Osteoblast (primary cell): ENCODE measurements around the gene PFDN4. TPM values are rescaled to one million over a fixed set of nuclear protein-coding genes. Genes with fewer than 3 reads are reported as not detected.

ENCODE experiments used
- DNase-seq: peaks from one replicate; pipeline ENCODE4 v3.0.0; 2011; ENCODE audit warnings: low spot score, mixed read lengths; ENCODE audit not compliant: insufficient read length; ENCODE audit errors: missing footprints
- H2AFZ ChIP-seq: 2 replicates; pipeline ENCODE4 v1.6.0; 2011; ENCODE audit warnings: mild to moderate bottlenecking, low read length
- H3K27ac ChIP-seq: 2 replicates; pipeline ENCODE4 v1.5.1; 2011; ENCODE audit warnings: mild to moderate bottlenecking, low read depth, low read length, moderate library complexity
- H3K27me3 ChIP-seq: 2 replicates; pipeline ENCODE4 v1.6.0; 2012; ENCODE audit warnings: mild to moderate bottlenecking, control low read depth, inconsistent platforms, low read length, moderate library complexity; ENCODE audit not compliant: insufficient read depth
- H3K36me3 ChIP-seq: 2 replicates; pipeline ENCODE4 v1.5.1; 2011; ENCODE audit warnings: mild to moderate bottlenecking, low read length, control low read depth, moderate library complexity; ENCODE audit not compliant: insufficient read depth
- H3K4me1 ChIP-seq: 2 replicates; pipeline ENCODE4 v1.5.1; 2011; ENCODE audit warnings: mild to moderate bottlenecking, low read length, control low read depth, moderate library complexity; ENCODE audit not compliant: insufficient read depth
- H3K4me2 ChIP-seq: 2 replicates; pipeline ENCODE4 v1.6.0; 2011; ENCODE audit warnings: mild to moderate bottlenecking, low read length; ENCODE audit not compliant: insufficient read depth
- H3K4me3 ChIP-seq: fragments of 200-600 bp; sonication (generic); 3 replicates; pipeline ENCODE4 v1.5.1; 2012; ENCODE audit warnings: mild to moderate bottlenecking, low read length, inconsistent platforms; ENCODE audit not compliant: insufficient read depth
- H3K79me2 ChIP-seq: 2 replicates; pipeline ENCODE4 v1.6.0; 2012; ENCODE audit warnings: mild to moderate bottlenecking, low read length, control low read depth, inconsistent platforms; ENCODE audit not compliant: insufficient read depth
- H3K9me3 ChIP-seq: 2 replicates; pipeline ENCODE4 v1.5.1; 2011; ENCODE audit warnings: low read depth, low read length, control low read depth
- H4K20me1 ChIP-seq: 2 replicates; pipeline ENCODE4 v1.6.0; 2012; ENCODE audit warnings: mild to moderate bottlenecking, low read length, control low read depth; ENCODE audit not compliant: insufficient read depth
- total RNA-seq: library from RNA; depleted of rRNA; stranded (reverse); fragments of >200 nt; gene quantifications from 2 replicates; pipeline ENCODE4 v1.2.3, GENCODE V29; 2012
- TF ChIP-seq, protein P1 (sequence below): IDR thresholded peaks from 2 replicates; pipeline ENCODE4 v1.5.1; 2011; ENCODE audit warnings: mild to moderate bottlenecking, low read depth, low read length, moderate library complexity; ENCODE audit errors: extremely low read depth

Gene PFDN4
- total RNA-seq, 1 donor = 93.0 TPM

DNA sequence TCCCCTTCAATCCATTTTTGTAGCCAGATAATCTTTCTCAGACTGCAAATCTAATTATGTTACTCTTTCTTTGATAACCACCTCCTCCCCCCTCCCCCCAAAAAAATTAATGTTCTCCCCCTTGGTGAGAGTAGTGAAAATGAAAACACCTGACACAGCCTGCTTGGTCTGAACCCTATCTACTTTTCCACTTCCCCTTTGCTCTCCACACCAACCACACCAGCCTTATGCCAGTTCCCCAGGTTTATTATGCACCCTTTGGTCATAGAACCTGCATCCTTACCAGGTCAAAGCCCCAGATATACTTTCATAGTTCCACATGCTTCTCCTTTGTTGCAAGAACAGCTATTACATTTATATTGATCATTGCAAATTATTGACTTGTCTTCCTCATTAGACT lies 19.4 kb downstream of the PFDN4 start:
- Histone ChIP-seq H4K20me1 (no peaks in the 10 kb centered on the region), H3K4me2 (no peak overlapping the region), H3K4me1 (peaks cover 3% of the 10 kb centered on the region), H3K79me2 (no peaks in the 10 kb centered on the region), H3K27me3 (no peaks in the 10 kb centered on the region), H3K9me3 (no peaks in the 10 kb centered on the region), H2AFZ (no peak overlapping the region), H3K27ac (no peak overlapping the region), H3K36me3 (no peaks in the 10 kb centered on the region), H3K4me3 (no peak overlapping the region)
- no peak for DNase-seq
- TF ChIP-seq, protein P1, sequence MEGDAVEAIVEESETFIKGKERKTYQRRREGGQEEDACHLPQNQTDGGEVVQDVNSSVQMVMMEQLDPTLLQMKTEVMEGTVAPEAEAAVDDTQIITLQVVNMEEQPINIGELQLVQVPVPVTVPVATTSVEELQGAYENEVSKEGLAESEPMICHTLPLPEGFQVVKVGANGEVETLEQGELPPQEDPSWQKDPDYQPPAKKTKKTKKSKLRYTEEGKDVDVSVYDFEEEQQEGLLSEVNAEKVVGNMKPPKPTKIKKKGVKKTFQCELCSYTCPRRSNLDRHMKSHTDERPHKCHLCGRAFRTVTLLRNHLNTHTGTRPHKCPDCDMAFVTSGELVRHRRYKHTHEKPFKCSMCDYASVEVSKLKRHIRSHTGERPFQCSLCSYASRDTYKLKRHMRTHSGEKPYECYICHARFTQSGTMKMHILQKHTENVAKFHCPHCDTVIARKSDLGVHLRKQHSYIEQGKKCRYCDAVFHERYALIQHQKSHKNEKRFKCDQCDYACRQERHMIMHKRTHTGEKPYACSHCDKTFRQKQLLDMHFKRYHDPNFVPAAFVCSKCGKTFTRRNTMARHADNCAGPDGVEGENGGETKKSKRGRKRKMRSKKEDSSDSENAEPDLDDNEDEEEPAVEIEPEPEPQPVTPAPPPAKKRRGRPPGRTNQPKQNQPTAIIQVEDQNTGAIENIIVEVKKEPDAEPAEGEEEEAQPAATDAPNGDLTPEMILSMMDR = no peak

DNA sequence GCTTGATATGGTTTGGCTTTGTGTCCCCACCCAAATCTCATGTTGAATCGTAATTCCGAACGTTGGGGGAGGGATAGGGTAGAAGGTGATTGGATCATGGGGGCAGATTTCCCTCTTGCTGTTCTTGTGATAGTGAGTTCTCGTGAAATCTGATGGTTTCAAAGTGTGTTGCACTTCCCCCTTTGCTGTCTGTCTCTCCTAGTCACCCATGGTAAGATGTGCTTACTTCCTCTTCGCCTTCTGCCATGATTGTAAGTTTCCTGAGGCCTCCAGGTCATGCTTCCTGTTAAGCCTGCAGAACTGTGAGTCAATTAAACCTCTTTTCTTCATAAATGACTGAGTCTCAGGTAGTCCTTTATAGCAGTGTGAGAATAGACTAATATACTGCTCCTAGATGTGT lies 19.9 kb downstream of the PFDN4 start:
- Histone ChIP-seq H3K4me2 (no peak overlapping the region), H2AFZ (no peak overlapping the region), H3K27me3 (no peaks in the 10 kb centered on the region), H3K36me3 (no peaks in the 10 kb centered on the region), H3K4me3 (no peak overlapping the region), H3K9me3 (no peaks in the 10 kb centered on the region), H3K4me1 (no peaks in the 10 kb centered on the region), H3K79me2 (no peaks in the 10 kb centered on the region), H3K27ac (no peak overlapping the region), H4K20me1 (no peaks in the 10 kb centered on the region)
- TF ChIP-seq, protein P1 = no peak
- no peak for DNase-seq

DNA sequence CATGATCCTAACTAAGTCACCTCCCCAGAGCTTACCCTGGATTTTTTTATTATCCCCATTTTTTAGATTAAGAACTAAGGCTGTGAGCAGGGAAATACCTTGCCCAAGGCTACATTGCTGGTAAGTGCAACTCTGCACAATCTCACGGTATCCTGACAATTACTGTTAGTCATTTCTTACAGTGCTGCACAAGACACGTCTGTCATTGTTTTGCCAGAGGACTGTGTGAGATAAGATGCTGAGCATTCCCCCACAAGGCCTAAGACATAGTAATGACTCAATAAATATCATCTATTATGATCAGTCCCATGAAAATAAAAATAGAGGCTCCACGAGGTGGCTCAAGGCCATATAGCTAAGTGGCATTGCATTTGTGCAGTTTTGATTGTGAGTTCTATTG lies 21.0 kb downstream of the PFDN4 start:
- H3K27ac ChIP-seq = no peak overlapping the region
- no peak for DNase-seq

DNA sequence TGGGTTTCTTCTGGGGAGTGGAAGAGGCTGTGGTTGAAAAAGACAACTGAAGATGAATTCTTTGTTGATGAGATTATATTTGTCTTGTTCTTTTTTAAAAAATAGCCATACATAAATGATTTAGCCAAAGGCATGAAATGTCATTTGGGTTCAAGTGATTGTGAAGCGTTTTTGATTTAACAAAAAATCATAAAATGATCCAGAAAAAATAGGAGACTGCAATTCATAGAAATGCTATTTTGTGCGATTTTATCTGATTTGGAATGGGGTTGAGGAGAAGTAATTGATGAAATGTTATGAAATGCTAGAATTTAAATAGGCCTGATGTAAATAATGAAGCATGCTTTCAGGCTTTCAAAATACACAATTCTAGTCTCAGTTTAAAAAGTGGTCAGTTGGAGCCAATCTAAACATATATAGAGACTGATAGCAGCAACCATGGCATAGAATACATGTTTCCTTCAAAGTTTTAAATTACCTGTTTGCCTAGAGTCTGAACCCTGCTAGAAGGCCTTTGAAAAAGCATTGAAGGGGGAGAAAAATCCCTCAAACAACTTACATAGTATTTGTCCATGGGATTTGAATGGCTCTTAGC lies 21.8 kb downstream of the PFDN4 start:
- Histone ChIP-seq H3K4me1 (no peaks in the 10 kb centered on the region), H2AFZ (no peak overlapping the region), H3K36me3 (no peaks in the 10 kb centered on the region), H3K9me3 (no peaks in the 10 kb centered on the region), H3K27ac (no peak overlapping the region), H3K27me3 (no peaks in the 10 kb centered on the region), H3K79me2 (no peaks in the 10 kb centered on the region), H4K20me1 (no peaks in the 10 kb centered on the region), H3K4me3 (no peak overlapping the region), H3K4me2 (no peak overlapping the region)
- TF ChIP-seq, protein P1 = no peak
- DNase-seq = no peak

More for the DNA sequence above, 21.0 kb downstream of the PFDN4 start:
- Histone ChIP-seq H3K4me1 (no peaks in the 10 kb centered on the region), H3K4me2 (no peak overlapping the region), H3K79me2 (no peaks in the 10 kb centered on the region), H4K20me1 (no peaks in the 10 kb centered on the region), H2AFZ (no peak overlapping the region), H3K9me3 (no peaks in the 10 kb centered on the region), H3K27me3 (no peaks in the 10 kb centered on the region), H3K4me3 (no peak overlapping the region), H3K36me3 (no peaks in the 10 kb centered on the region)
- TF ChIP-seq, protein P1 = no peak
